Sigmoid colon (tissue), 7 donors: ENCODE measurements around the gene LSM14A. TPM values are rescaled to one million over a fixed set of nuclear protein-coding genes. Genes with fewer than 3 reads are reported as not detected.

Source experiments
- DNase-seq: peaks from one replicate; pipeline ENCODE4 v3.0.0-alpha.2; 2019
- H3K27ac ChIP-seq, 4 donors: fragments of 200-600 bp; sonication (generic); one replicate each; pipeline ENCODE4 v1.5.1; 2016 to 2019; ENCODE audit warnings: mild to moderate bottlenecking in 1 of 4
- H3K27me3 ChIP-seq, 3 donors: fragments of 200-600 bp; sonication (generic); one replicate each; pipeline ENCODE4 v1.5.1; 2019; ENCODE audit warnings: mild to moderate bottlenecking in 1 of 3
- H3K36me3 ChIP-seq, 4 donors: fragments of 200-600 bp; sonication (generic); one replicate each; pipeline ENCODE4 v1.5.1; 2016 to 2019
- H3K4me1 ChIP-seq, 4 donors: fragments of 200-600 bp; sonication (generic); one replicate each; pipeline ENCODE4 v1.5.1; 2017 to 2019
- H3K4me3 ChIP-seq, 4 donors: fragments of 200-600 bp; sonication (generic); one replicate each; pipeline ENCODE4 v1.5.1; 2017 to 2019; ENCODE audit warnings: mild to moderate bottlenecking in 2 of 4, moderate library complexity in 1 of 4
- H3K9me3 ChIP-seq, 4 donors: fragments of 200-600 bp in 3 of 4; sonication (generic) in 3 of 4; one replicate each; pipeline versions ENCODE4 v1.5.1 to v1.6.1; 2013 to 2019
- EP300 ChIP-seq, 4 donors: sonication (generic); formaldehyde crosslinking; IDR thresholded peaks; one replicate each; pipeline ENCODE4 v1.6.1; 2017; ENCODE audit warnings: antibody characterized with exemption in 4 of 4
- POLR2A ChIP-seq, 2 donors: fragments of 450-650 bp; IDR thresholded peaks; one replicate each; pipeline ENCODE4 v1.6.1; 2016; ENCODE audit warnings: antibody characterized with exemption in 2 of 2, mild to moderate bottlenecking in 2 of 2, moderate library complexity in 2 of 2
- POLR2AphosphoS5 ChIP-seq, 4 donors: sonication (generic); formaldehyde crosslinking; IDR thresholded peaks; one replicate each; pipeline ENCODE4 v1.6.1; 2017; ENCODE audit warnings: antibody characterized with exemption in 4 of 4
- WGBS, 2 donors: extraction: QIAGEN DNeasy Blood & Tissue Kit; methylation state at CpG; one replicate each; pipeline ENCODE4 v1.1.7; 2013; 5-methylcytosine and 5-hydroxymethylcytosine counted together
- intact Hi-C: fragments of 100-400 bp; cut with DNase I; formaldehyde crosslinking; loops from one replicate; pipeline ENCODE4 v1.15.1; 2023
- polyA plus RNA-seq, 3 donors: library from polyadenylated mRNA; stranded (reverse); fragments of 200-250 nt; gene quantifications; one replicate each; pipeline ENCODE4 v1.2.3, GENCODE V29; 2013
- total RNA-seq, 4 donors: library from RNA; depleted of rRNA; stranded (reverse); fragments of >200 nt; gene quantifications; one replicate each; pipeline ENCODE4 v1.1.0, GENCODE V29; 2016
- TF ChIP-seq, protein P1 (sequence below), 4 experiments: fragments of 450-650 bp in 3 of 4; fragments of 200-600 bp in 1 of 4; IDR thresholded peaks; one replicate each; pipeline ENCODE4 v1.5.1; 2016 to 2019; ENCODE audit warnings: antibody characterized with exemption in 4 of 4, mild to moderate bottlenecking in 3 of 4, moderate library complexity in 2 of 4
- donor health status: healthy with polysubstance abuse.
- donor health status: Bipolar disorder and iron deficiency.
- donor health status: healthy.

LSM14A gene
- total and polyA plus RNA-seq, 7 donors, result 66.6 to 149 (median 104) TPM

DNA sequence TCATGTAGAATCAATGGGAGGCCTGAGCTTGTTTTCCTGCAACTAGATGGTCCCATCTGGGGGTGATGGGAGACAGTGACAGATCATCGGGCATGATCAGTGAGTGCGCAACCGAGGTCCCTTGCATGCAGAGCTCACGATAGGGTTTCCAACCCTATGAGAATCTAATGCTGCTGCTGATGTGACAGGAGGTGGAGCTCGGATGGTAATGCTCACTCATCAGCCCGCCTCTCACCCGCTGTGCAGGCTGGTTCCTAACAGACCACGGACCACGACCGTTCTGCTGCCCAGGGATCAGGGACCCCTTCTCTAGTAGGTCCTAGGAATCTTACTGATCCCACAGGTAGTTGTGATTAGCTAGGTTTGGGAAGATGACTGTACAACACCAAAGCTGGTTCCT, 58.5 kb downstream of the LSM14A start:
- TF ChIP-seq POLR2AphosphoS5 (IDR thresholded peaks at IDR 0.05), result no peak
- WGBS, 2 donors, result 93 to 97% methylated on average over 10 of the region's 10 CpGs

DNA sequence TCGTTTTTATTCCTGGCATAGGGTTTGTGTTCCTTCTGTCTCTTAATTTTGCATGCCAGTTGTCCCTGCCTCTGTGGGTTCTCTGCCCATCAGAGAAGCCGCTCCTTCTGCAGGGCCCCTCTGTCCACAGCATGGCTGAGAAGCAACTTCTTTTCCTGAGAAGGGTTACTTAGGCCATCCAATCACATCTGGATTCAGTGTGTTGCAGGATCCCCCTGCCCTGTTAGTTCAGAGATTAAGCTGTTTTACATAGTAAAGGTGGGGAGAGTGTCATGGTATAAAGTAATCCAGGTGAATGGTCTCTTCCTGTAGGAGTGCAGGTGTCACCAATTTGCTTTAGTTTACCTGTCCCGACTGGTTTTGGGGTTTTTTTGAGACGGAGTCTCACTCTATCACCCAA, 59.1 kb downstream of the LSM14A start:
- Histone ChIP-seq H3K4me1 (peaks cover 0 to 31% (median 23%) of the 10 kb centered on the region in 4 donors), H3K36me3 (peaks cover 9 to 47% (median 18%) of the 10 kb centered on the region in 4 donors), H3K9me3 (no peaks in the 10 kb centered on the region), H3K4me3 (no peak overlapping the region), H3K27me3 (no peaks in the 10 kb centered on the region), H3K27ac (no peak overlapping the region)
- WGBS, 2 donors, result 90 to 92% methylated on average over 4 of the region's 4 CpGs
- DNase-seq, result no peak
- intact Hi-C loops, result no loop called here
- no peak for TF ChIP-seq POLR2A (IDR thresholded peaks at IDR 0.05)

More for the DNA sequence above, 58.5 kb downstream of the LSM14A start:
- H3K4me3 ChIP-seq, result no peak overlapping the region
- intact Hi-C loops, result no loop called here
- H3K27me3 ChIP-seq, result no peaks in the 10 kb centered on the region
- no peaks in the 10 kb centered on the region for H3K9me3 ChIP-seq
- no peak overlapping the region for H3K27ac ChIP-seq
- H3K36me3 ChIP-seq, result peaks cover 9 to 53% (median 18%) of the 10 kb centered on the region in 4 donors
- DNase-seq, result no peak
- peaks cover 0 to 31% (median 21%) of the 10 kb centered on the region in 4 donors for H3K4me1 ChIP-seq

DNA sequence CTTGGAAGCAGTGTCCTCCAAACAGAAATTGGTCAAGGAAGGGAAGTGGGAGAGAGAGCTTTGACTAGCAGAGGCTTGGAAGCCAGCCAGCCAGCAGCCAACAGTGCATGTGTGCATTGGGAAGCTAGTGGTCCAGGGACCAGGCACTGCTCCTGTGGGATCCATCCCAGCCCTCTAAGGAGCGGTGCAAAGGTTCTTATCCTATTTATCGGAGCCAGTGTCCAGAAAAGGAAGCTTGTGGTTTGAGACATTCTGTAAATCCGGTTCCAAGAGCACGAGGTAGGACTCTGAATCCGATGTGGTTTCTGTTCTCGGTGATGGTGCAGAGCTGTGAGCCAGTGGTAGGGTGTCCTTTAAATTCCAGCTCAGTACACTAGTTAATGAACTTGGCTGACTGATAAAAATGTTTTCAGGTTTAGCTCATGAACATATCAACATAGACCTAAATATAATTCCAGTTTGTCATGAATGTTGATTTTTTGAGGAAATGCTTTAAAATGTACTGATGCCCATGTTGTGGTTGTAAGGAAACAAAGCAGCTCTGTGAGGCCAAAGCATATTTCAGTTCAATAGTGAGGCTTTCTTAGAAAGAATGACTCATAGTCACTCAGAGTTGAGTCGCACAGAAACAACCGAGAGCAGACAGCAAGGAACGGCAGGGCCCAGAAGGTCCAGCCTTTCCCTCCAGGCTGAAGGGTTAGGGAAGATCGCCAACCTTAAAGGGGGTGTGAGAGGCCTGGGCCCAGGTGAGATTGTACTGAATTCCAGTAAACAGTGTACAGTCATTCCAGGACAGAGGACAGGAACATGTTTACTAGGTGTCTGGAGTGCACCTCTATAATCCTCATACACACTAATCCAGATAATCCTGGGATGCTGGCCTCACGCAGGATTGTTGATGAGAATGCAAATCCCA, 60.5 kb downstream of the LSM14A start:
- Histone ChIP-seq H3K4me1 (peaks cover 0 to 31% (median 25%) of the 10 kb centered on the region in 4 donors), H3K27me3 (no peaks in the 10 kb centered on the region), H3K9me3 (no peaks in the 10 kb centered on the region), H3K4me3 (no peak overlapping the region), H3K27ac (peak overlapping the region; percentile 21 to 53 (median 45)), H3K36me3 (peaks cover 9 to 33% (median 16%) of the 10 kb centered on the region in 4 donors)
- TF ChIP-seq POLR2AphosphoS5 (IDR thresholded peaks at IDR 0.05) (peak in 1 of 4 donors; percentile 20), POLR2A (IDR thresholded peaks at IDR 0.05) (no peak), EP300 (IDR thresholded peaks at IDR 0.05) (no peak)
- TF ChIP-seq, protein P1, sequence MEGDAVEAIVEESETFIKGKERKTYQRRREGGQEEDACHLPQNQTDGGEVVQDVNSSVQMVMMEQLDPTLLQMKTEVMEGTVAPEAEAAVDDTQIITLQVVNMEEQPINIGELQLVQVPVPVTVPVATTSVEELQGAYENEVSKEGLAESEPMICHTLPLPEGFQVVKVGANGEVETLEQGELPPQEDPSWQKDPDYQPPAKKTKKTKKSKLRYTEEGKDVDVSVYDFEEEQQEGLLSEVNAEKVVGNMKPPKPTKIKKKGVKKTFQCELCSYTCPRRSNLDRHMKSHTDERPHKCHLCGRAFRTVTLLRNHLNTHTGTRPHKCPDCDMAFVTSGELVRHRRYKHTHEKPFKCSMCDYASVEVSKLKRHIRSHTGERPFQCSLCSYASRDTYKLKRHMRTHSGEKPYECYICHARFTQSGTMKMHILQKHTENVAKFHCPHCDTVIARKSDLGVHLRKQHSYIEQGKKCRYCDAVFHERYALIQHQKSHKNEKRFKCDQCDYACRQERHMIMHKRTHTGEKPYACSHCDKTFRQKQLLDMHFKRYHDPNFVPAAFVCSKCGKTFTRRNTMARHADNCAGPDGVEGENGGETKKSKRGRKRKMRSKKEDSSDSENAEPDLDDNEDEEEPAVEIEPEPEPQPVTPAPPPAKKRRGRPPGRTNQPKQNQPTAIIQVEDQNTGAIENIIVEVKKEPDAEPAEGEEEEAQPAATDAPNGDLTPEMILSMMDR (IDR thresholded peaks at IDR 0.05), result no peak
- intact Hi-C loops, result no loop called here
- 46 to 65% methylated on average over 11 of the region's 11 CpGs for WGBS, 2 donors
- DNase-seq, result peak; percentile 77

DNA sequence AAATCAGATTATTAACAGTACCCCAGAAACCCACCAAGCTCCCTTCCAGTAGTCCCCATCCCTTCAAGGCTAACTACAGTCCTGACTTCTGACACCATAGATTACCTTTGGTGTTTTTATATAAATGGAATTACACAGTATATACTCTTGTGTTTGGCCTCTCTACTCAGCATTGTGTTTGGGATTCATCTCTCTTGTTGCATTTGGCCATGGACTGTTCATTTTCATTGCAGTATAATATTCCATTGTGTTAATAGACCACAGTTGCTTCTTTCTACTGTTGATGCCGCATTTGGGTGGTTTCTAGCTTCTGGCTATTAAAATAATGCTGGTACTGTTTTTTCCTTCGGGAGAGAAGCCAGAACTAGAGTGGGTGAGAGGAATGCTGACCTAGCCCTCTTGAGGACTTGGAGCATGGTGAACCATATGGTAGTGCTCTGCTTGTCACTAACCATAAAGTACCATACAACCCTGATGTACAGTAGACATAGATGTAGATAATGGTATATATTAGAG, 63.2 kb downstream of the LSM14A start:
- Histone ChIP-seq H3K27ac (no peak overlapping the region), H3K4me1 (peaks cover 0 to 31% (median 25%) of the 10 kb centered on the region in 4 donors), H3K36me3 (peaks cover 0 to 7% (median 3%) of the 10 kb centered on the region in 4 donors), H3K4me3 (no peak overlapping the region), H3K9me3 (no peaks in the 10 kb centered on the region), H3K27me3 (no peaks in the 10 kb centered on the region)
- TF ChIP-seq, protein P1 (IDR thresholded peaks at IDR 0.05), result no peak
- TF ChIP-seq POLR2AphosphoS5 (IDR thresholded peaks at IDR 0.05) (no peak), POLR2A (IDR thresholded peaks at IDR 0.05) (no peak), EP300 (IDR thresholded peaks at IDR 0.05) (no peak)
- no peak for DNase-seq
- 91 to 95% methylated on average over 2 of the region's 2 CpGs for WGBS, 2 donors
- intact Hi-C loops, result no loop called here

DNA sequence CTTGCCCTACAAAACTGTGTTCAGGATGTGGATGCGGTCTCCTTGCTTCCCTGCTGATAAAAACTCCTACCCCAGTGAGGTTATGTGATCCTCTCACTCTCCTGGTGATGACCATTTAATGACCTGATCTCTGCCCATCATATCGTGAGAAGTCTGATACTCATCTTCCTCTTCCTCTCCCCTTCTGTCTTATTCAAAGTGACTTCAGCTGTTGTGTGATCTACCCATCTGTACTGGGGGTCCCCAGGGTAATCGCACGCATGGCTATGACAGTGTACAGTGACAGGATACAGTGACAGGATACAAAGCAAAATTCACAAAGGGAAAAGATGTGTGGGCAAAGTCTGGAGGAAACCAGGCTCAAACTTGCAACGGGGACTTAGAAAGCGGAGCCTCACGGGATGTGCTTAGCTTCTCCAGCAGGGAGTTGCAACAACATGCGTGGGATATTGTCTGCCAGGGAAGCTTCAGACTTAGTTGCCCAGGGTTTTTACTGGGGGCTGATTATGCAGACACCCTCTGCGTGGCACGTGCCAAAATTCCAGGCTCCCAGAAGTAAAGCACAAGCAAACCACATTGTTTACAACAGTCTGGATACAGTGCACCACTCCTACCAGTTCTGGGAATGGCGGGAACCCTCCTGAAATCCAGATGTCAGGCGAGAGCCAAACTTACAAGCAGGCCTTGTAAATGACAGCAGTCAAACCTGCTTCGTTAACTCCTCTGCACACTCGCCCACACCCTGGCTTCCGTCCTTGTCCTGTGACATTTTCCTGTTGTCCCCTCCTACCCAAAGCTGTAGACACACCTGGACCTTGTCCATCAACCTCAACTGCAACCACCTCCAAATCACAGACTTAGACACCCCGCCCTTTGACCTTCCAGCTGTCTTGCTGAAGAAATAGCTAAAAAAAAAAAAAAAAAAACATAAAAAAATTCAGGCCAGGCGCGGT, 64.0 kb downstream of the LSM14A start:
- intact Hi-C loops, result no loop called here
- WGBS, 2 donors, result 36 to 71% methylated on average over 18 of the region's 18 CpGs
- Histone ChIP-seq H3K36me3 (no peaks in the 10 kb centered on the region), H3K4me1 (peaks cover 0 to 31% (median 24%) of the 10 kb centered on the region in 4 donors), H3K4me3 (no peak overlapping the region), H3K27ac (no peak overlapping the region), H3K27me3 (no peaks in the 10 kb centered on the region), H3K9me3 (no peaks in the 10 kb centered on the region)
- DNase-seq, result no peak
- no peak for TF ChIP-seq POLR2A (IDR thresholded peaks at IDR 0.05)
- no peak for TF ChIP-seq POLR2AphosphoS5 (IDR thresholded peaks at IDR 0.05)
- TF ChIP-seq EP300 (IDR thresholded peaks at IDR 0.05), result no peak
- TF ChIP-seq, protein P1 (IDR thresholded peaks at IDR 0.05), result no peak
